Lower lobe of right lung (tissue), 2 donors: Measurements from ENCODE around the gene PLD4. TPM values are rescaled to one million over a fixed set of nuclear protein-coding genes. Genes with fewer than 3 reads are reported as not detected.
"Not testable (repeated sequence)": the region's sequence is repeated elsewhere in the genome, so short reads cannot be mapped to it uniquely, and the experiment has no call there.

Experiments used
- ATAC-seq, 2 donors: fragments of 200-7000 bp; cut with Tn5 transposase; one replicate each; pipeline ENCODE4 v1.9.1; 2020 to 2022; ENCODE audit warnings: mild to moderate bottlenecking in 2 of 2, moderate library complexity in 2 of 2
- DNase-seq: peaks from one replicate; pipeline ENCODE4 v3.0.0-alpha.2; 2020
- H3K27ac ChIP-seq: fragments of 200-600 bp; one replicate; pipeline ENCODE4 v1.8.0; 2022
- H3K27me3 ChIP-seq: fragments of 200-600 bp; one replicate; pipeline ENCODE4 v1.8.0; 2022; ENCODE audit warnings: low read depth
- H3K36me3 ChIP-seq: fragments of 200-600 bp; one replicate; pipeline ENCODE4 v1.8.0; 2022; ENCODE audit warnings: mild to moderate bottlenecking
- H3K4me1 ChIP-seq: fragments of 200-600 bp; one replicate; pipeline ENCODE4 v1.8.0; 2022
- H3K4me3 ChIP-seq: fragments of 200-600 bp; one replicate; pipeline ENCODE4 v1.8.0; 2022; ENCODE audit warnings: mild to moderate bottlenecking
- H3K9me3 ChIP-seq: fragments of 200-600 bp; one replicate; pipeline ENCODE4 v1.8.0; 2022
- CTCF ChIP-seq: fragments of 200-600 bp; IDR thresholded peaks from one replicate; pipeline ENCODE4 v1.8.0; 2022; ENCODE audit warnings: antibody characterized with exemption, mild to moderate bottlenecking
- intact Hi-C: fragments of 100-400 bp; cut with DNase I; formaldehyde crosslinking; loops from one replicate; pipeline ENCODE4 v1.11.0; 2022
- total RNA-seq: library from RNA; stranded (reverse); fragmentation: NEBNext Ultra II Directional; extraction: Animal tissue kit (Norgen Biotek cat#: 25700); gene quantifications from one replicate; pipeline ENCODE4 v1.2.1, GENCODE V29; 2021
- donor health status: DM: no; HTN: yes; CAD: no; lungs with severe emphysema.

PLD4 gene
- total RNA-seq, 1 donor from 2014 or later, result 1.2 TPM

GRCh38 chr14:104944436-104945205 is 19.9 kb downstream of the PLD4 start:
- H3K4me3 ChIP-seq, intact Hi-C loops, H3K9me3 ChIP-seq, ATAC-seq, H3K27me3 ChIP-seq, DNase-seq, H3K27ac ChIP-seq, H3K4me1 ChIP-seq, H3K36me3 ChIP-seq: not testable (repeated sequence)

GRCh38 chr14:104945266-104945665 is 20.6 kb downstream of the PLD4 start:
- peak; percentile 34 for DNase-seq
- ATAC-seq, H3K36me3 ChIP-seq, H3K27me3 ChIP-seq, intact Hi-C loops, H3K4me3 ChIP-seq, H3K27ac ChIP-seq, H3K9me3 ChIP-seq, H3K4me1 ChIP-seq: not testable (repeated sequence)

- H3K27ac ChIP-seq, H3K36me3 ChIP-seq, ATAC-seq, H3K27me3 ChIP-seq, H3K4me3 ChIP-seq, intact Hi-C loops, H3K4me1 ChIP-seq, H3K9me3 ChIP-seq: not testable (repeated sequence)
- peak; percentile 38 for DNase-seq
Measured at GRCh38 chr14:104945986-104946965, 21.6 kb downstream of the PLD4 start.

- H3K27me3 ChIP-seq, H3K27ac ChIP-seq, H3K4me1 ChIP-seq, intact Hi-C loops, H3K36me3 ChIP-seq, ATAC-seq, H3K4me3 ChIP-seq, H3K9me3 ChIP-seq: not testable (repeated sequence)
- DNase-seq, result peak; percentile 13
Measured at GRCh38 chr14:104947201-104947600, 22.5 kb downstream of the PLD4 start.

- intact Hi-C loops, result not testable (repeated sequence)
Measured at GRCh38 chr14:104947881-104948735, 23.4 kb downstream of the PLD4 start.

GRCh38 chr14:104948736-104949031 is 24.0 kb downstream of the PLD4 start:
- Histone ChIP-seq H3K4me3 (no peak overlapping the region), H3K27ac (no peak overlapping the region), H3K27me3 (no peaks in the 10 kb centered on the region), H3K4me1 (no peaks in the 10 kb centered on the region), H3K36me3 (no peaks in the 10 kb centered on the region), H3K9me3 (no peaks in the 10 kb centered on the region)
- ATAC-seq, result no peak
- no peak for TF ChIP-seq CTCF
- DNase-seq, result no peak
- intact Hi-C loops, result no loop called here

More at GRCh38 chr14:104947881-104948735, 23.4 kb downstream of the PLD4 start:
- peak; percentile 34 for DNase-seq
- H3K27ac ChIP-seq, H3K36me3 ChIP-seq, ATAC-seq, H3K4me3 ChIP-seq, H3K9me3 ChIP-seq, H3K27me3 ChIP-seq, H3K4me1 ChIP-seq: not testable (repeated sequence)

GRCh38 chr14:104949406-104949955 is 24.8 kb downstream of the PLD4 start:
- H3K36me3 ChIP-seq, H3K27me3 ChIP-seq, intact Hi-C loops, H3K27ac ChIP-seq, DNase-seq, H3K4me3 ChIP-seq, ATAC-seq, H3K9me3 ChIP-seq, H3K4me1 ChIP-seq: not testable (repeated sequence)

GRCh38 chr14:104950021-104950420 is 25.3 kb downstream of the PLD4 start:
- H3K4me1 ChIP-seq, result no peaks in the 10 kb centered on the region
- intact Hi-C loops, result no loop called here
- no peaks in the 10 kb centered on the region for H3K36me3 ChIP-seq
- no peak overlapping the region for H3K4me3 ChIP-seq
- H3K9me3 ChIP-seq, result no peaks in the 10 kb centered on the region
- no peak for TF ChIP-seq CTCF
- no peak for ATAC-seq
- no peaks in the 10 kb centered on the region for H3K27me3 ChIP-seq
- DNase-seq, result peak; percentile 32
- H3K27ac ChIP-seq, result no peak overlapping the region

- DNase-seq, ATAC-seq, H3K9me3 ChIP-seq, H3K27me3 ChIP-seq, H3K4me1 ChIP-seq, H3K36me3 ChIP-seq, H3K27ac ChIP-seq, H3K4me3 ChIP-seq, intact Hi-C loops: not testable (repeated sequence)
Measured at GRCh38 chr14:104950701-104951100, 26.0 kb downstream of the PLD4 start.

GRCh38 chr14:104951863-104952657 is 27.4 kb downstream of the PLD4 start:
- H3K36me3 ChIP-seq, DNase-seq: not testable (repeated sequence)

More at GRCh38 chr14:104951863-104952657, 27.4 kb downstream of the PLD4 start:
- H3K27me3 ChIP-seq, H3K9me3 ChIP-seq, H3K27ac ChIP-seq, H3K4me3 ChIP-seq, intact Hi-C loops, ATAC-seq, H3K4me1 ChIP-seq: not testable (repeated sequence)
